ENCODE results near the gene MCFD2. TPM values are rescaled to one million over a fixed set of nuclear protein-coding genes. Genes with fewer than 3 reads are reported as not detected.

Gene MCFD2
- 73.5 to 107 TPM (median 104 TPM) in 5 replicates for total RNA-seq (2022; extraction: Qiagen RNA extraction; ENCODE audit: low read depth)

DNA sequence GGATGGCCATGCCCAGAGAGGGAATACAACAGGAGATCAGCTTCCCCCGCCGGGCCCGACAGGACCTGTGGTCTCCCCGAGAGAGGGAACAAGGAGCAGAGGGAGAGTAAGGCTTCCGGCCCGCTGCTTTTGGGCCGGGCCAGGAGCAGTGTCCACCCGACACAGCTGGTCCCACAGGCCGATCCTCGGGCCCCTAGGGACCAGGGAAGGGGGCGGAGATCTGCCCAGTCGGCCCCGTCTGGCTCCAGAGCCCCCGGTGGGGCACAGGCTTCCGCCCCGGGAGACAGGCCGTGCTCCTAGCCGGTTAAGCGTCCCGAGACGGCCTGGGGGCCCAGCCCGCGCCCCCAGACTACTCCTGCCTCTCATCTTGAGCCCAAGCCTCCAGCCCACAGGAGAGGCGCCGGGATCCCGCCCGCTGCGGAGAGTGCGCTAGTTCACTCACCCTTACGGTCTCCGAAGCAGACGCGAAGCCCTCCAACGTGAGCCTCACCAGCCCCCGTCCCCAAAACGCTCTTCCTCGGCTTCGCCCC, at the start of gene MCFD2:
TSS of gene MCFD2 (minus strand) at position 526 of the 530 bp plus-strand sequence. CDS start 6,635 bp downstream, outside the sequence.

Other genes starting within 250 kb of the MCFD2 start
- gene SOCS5, start 216.5 kb downstream of the MCFD2 start, total RNA-seq (2022; extraction: Qiagen RNA extraction; ENCODE audit: low read depth): 11.3 to 28.5 TPM (median 25.5 TPM) in 5 replicates
- gene TTC7A, start 25.4 kb upstream of the MCFD2 start, total RNA-seq (2022; extraction: Qiagen RNA extraction; ENCODE audit: low read depth): 27.9 to 35.6 TPM (median 32.4 TPM) in 5 replicates
- 0.10 to 0.17 TPM in 2 of 5 replicates, not detected in the others for gene STPG4, start 239.5 kb upstream of the MCFD2 start, total RNA-seq (2022; extraction: Qiagen RNA extraction; ENCODE audit: low read depth)